Thoracic aorta (tissue), 2 donors: ENCODE results near the gene ADD1. TPM values are rescaled to one million over a fixed set of nuclear protein-coding genes. Genes with fewer than 3 reads are reported as not detected.
"Not testable (repeated sequence)": the region's sequence is repeated elsewhere in the genome, so short reads cannot be mapped to it uniquely, and the experiment has no call there.

ENCODE experiments used
- ATAC-seq: fragments of 150-250 bp; one replicate; pipeline ENCODE4 v1.8.0; 2017; ENCODE audit warnings: low read depth; ENCODE audit not compliant: insufficient number of reproducible peaks, low FRiP score
- DNase-seq: peaks from one replicate; pipeline ENCODE4 v3.0.0-alpha.2; 2020; ENCODE audit warnings: low spot score
- H3K27ac ChIP-seq, 2 donors: fragments of 200-600 bp; sonication (generic); 1 replicate in 1 of 2; 2 replicates in 1 of 2; pipeline ENCODE4 v1.5.1; 2016; ENCODE audit warnings: mild to moderate bottlenecking in 2 of 2, moderate library complexity in 2 of 2
- H3K27me3 ChIP-seq: fragments of 200-600 bp; sonication (generic); replicated peaks from 2 replicates; pipeline ENCODE4 v1.6.0; 2016; ENCODE audit warnings: mild to moderate bottlenecking; ENCODE audit not compliant: insufficient read depth
- H3K36me3 ChIP-seq: fragments of 200-600 bp; sonication (generic); one replicate; pipeline ENCODE4 v1.5.1; 2016
- H3K4me1 ChIP-seq, 2 donors: fragments of 200-600 bp; sonication (generic); 1 replicate in 1 of 2; 2 replicates in 1 of 2; pipeline versions ENCODE4 v1.5.1 to v1.6.0; 2016; ENCODE audit warnings: low read depth in 2 of 2, mild to moderate bottlenecking in 1 of 2; ENCODE audit not compliant: control insufficient read depth in 1 of 2
- H3K4me3 ChIP-seq: fragments of 200-600 bp; sonication (generic); 2 replicates; pipeline ENCODE4 v1.5.1; 2016; ENCODE audit warnings: mild to moderate bottlenecking
- H3K9me3 ChIP-seq: fragments of 200-600 bp; sonication (generic); 2 replicates; pipeline ENCODE4 v1.5.1; 2016
- CTCF ChIP-seq: fragments of 200-600 bp; sonication (generic); IDR thresholded peaks from one replicate; pipeline ENCODE4 v1.5.1; 2019; ENCODE audit warnings: antibody characterized with exemption
- total RNA-seq, 2 donors: library from RNA; depleted of rRNA; stranded (reverse); fragments of >200 nt; gene quantifications; one replicate each; pipeline versions ENCODE4 v1.1.0 to v1.2.3, GENCODE V29; 2016

ADD1 gene
- total RNA-seq, 2 donors from 2014 or later: 256 to 338 TPM

- no peak for TF ChIP-seq CTCF
- Histone ChIP-seq H3K4me1 (no peaks in the 10 kb centered on the region), H3K27me3 (no peaks in the 10 kb centered on the region), H3K36me3 (peaks cover 58% of the 10 kb centered on the region), H3K9me3 (no peaks in the 10 kb centered on the region), H3K4me3 (no peak overlapping the region), H3K27ac (no peak overlapping the region)
- DNase-seq (no peak), ATAC-seq (no peak)
Observed at GRCh38 chr4:2914256-2915126, 70.8 kb downstream of the ADD1 start.

GRCh38 chr4:2915789-2916188 lies 72.1 kb downstream of the ADD1 start:
- DNase-seq (no peak), ATAC-seq (no peak)
- no peak for TF ChIP-seq CTCF

GRCh38 chr4:2916696-2917095 lies 73.1 kb downstream of the ADD1 start:
- not testable (repeated sequence) for ATAC-seq, H3K4me3 ChIP-seq, H3K27ac ChIP-seq, H3K9me3 ChIP-seq, DNase-seq, H3K4me1 ChIP-seq, H3K27me3 ChIP-seq
- peaks cover 45% of the 10 kb centered on the region for H3K36me3 ChIP-seq

More at GRCh38 chr4:2915789-2916188, 72.1 kb downstream of the ADD1 start:
- Histone ChIP-seq H3K36me3 (peaks cover 49% of the 10 kb centered on the region), H3K27ac (no peak overlapping the region), H3K9me3 (no peaks in the 10 kb centered on the region), H3K4me3 (no peak overlapping the region), H3K27me3 (no peaks in the 10 kb centered on the region), H3K4me1 (no peaks in the 10 kb centered on the region)

GRCh38 chr4:2918300-2918699 lies 74.7 kb downstream of the ADD1 start:
- peaks cover 29% of the 10 kb centered on the region for H3K36me3 ChIP-seq
- H3K27me3 ChIP-seq, DNase-seq, H3K27ac ChIP-seq, H3K4me3 ChIP-seq, ATAC-seq, H3K9me3 ChIP-seq, H3K4me1 ChIP-seq: not testable (repeated sequence)

- DNase-seq, H3K4me1 ChIP-seq, ATAC-seq, H3K9me3 ChIP-seq, H3K4me3 ChIP-seq, H3K27ac ChIP-seq, H3K27me3 ChIP-seq: not testable (repeated sequence)
- H3K36me3 ChIP-seq: peaks cover 24% of the 10 kb centered on the region
Observed at GRCh38 chr4:2918714-2919113, 75.1 kb downstream of the ADD1 start.

- H3K27ac ChIP-seq, DNase-seq: not testable (repeated sequence)
Observed at GRCh38 chr4:2922453-2923101, 78.9 kb downstream of the ADD1 start.

GRCh38 chr4:2923141-2923551 lies 79.5 kb downstream of the ADD1 start:
- no peaks in the 10 kb centered on the region for H3K27me3 ChIP-seq
- no peak for DNase-seq
- ATAC-seq: no peak
- no peaks in the 10 kb centered on the region for H3K9me3 ChIP-seq
- peaks cover 30% of the 10 kb centered on the region for H3K36me3 ChIP-seq
- H3K4me3 ChIP-seq: no peak overlapping the region
- H3K27ac ChIP-seq: no peak overlapping the region
- no peak for TF ChIP-seq CTCF
- H3K4me1 ChIP-seq: no peaks in the 10 kb centered on the region

More at GRCh38 chr4:2922453-2923101, 78.9 kb downstream of the ADD1 start:
- peaks cover 28% of the 10 kb centered on the region for H3K36me3 ChIP-seq
- not testable (repeated sequence) for H3K4me3 ChIP-seq, ATAC-seq, H3K4me1 ChIP-seq, H3K9me3 ChIP-seq, H3K27me3 ChIP-seq
